Activated B cell treated with CpG ODN at 0.5 μM for 24 hours (primary cell): ENCODE data around the gene DESI1. TPM values are rescaled to one million over a fixed set of nuclear protein-coding genes. Genes with fewer than 3 reads are reported as not detected.

Experiments
- ATAC-seq: fragments of 200-7000 bp; cut with Tn5 transposase; one replicate; pipeline ENCODE4 v1.10.0; 2021; ENCODE audit warnings: low read depth, mild to moderate bottlenecking, moderate library complexity
- CTCF ChIA-PET: fragments of 350-600 bp; sonication (Branson Sonifier 250); formaldehyde crosslinking; loops from one replicate; lab custom pipeline; 2021; ENCODE audit warnings: antibody characterized with exemption; lab: Charles Lee
- POLR2A ChIA-PET: fragments of 350-600 bp; sonication (Branson Sonifier 250); formaldehyde crosslinking; loops from one replicate; lab custom pipeline; 2021; ENCODE audit warnings: antibody characterized with exemption; lab: Charles Lee
- DNase-seq: peaks from one replicate; pipeline ENCODE4 v3.0.0; 2022
- H3K27ac Mint-ChIP-seq: one replicate; pipeline ENCODE4 v1.8.0; 2020; ENCODE audit warnings: mixed read lengths
- H3K27me3 Mint-ChIP-seq: one replicate; pipeline ENCODE4 v1.8.0; 2021; ENCODE audit warnings: mixed read lengths
- H3K36me3 Mint-ChIP-seq: one replicate; pipeline ENCODE4 v1.8.0; 2021; ENCODE audit warnings: low read depth, mixed read lengths
- H3K4me1 Mint-ChIP-seq: one replicate; pipeline ENCODE4 v1.8.0; 2021; ENCODE audit warnings: mixed read lengths
- H3K4me3 Mint-ChIP-seq: one replicate; pipeline ENCODE4 v1.8.0; 2020; ENCODE audit warnings: mild to moderate bottlenecking, mixed read lengths
- H3K9me3 Mint-ChIP-seq: one replicate; pipeline ENCODE4 v1.8.0; 2020; ENCODE audit warnings: mixed read lengths
- CTCF ChIP-seq: fragments of 200-600 bp; IDR thresholded peaks from one replicate; pipeline ENCODE4 v1.8.0; 2022; ENCODE audit warnings: antibody characterized with exemption, mild to moderate bottlenecking
- intact Hi-C: fragments of 100-400 bp; cut with micrococcal nuclease; formaldehyde crosslinking; loops from one replicate; pipeline ENCODE4 v1.15.1; 2024
- total RNA-seq: library from RNA; stranded (reverse); gene quantifications from 2 replicates; pipeline ENCODE4 v1.2.3, GENCODE V29; 2022

The DESI1 gene
- total RNA-seq, 1 donor from 2014 or later: 49.5 TPM

- no peaks in the 10 kb centered on the region for H3K9me3 Mint-ChIP-seq
- DNase-seq (no peak), ATAC-seq (no peak)
- intact Hi-C loops: loop anchor here (1.0 to 2.0 kb wide), 7 partner anchors 32 to 335 kb away; partner anchors contain the start of genes POLR3H, RANGAP1, SNU13 and TEF
- peak overlapping the region; percentile 98 for H3K27ac Mint-ChIP-seq
- ChIA-PET POLR2A (interaction anchor here (0.6 to 4.2 kb wide), 12 partner anchors 9 to 600 kb away, joined by 3 to 63 read pairs (median 4); partner anchors contain the start of genes PMM1, RANGAP1 and ZC3H7B), CTCF (interaction anchor here (3.0 kb wide), 1 partner anchor 78 kb away, joined by 9 read pairs; the partner anchor contains the start of gene POLR3H)
- TF ChIP-seq CTCF: no peak
- H3K4me1 Mint-ChIP-seq: peaks cover 38% of the 10 kb centered on the region
- peaks cover 42% of the 10 kb centered on the region for H3K36me3 Mint-ChIP-seq
- peak overlapping the region; percentile 98 for H3K4me3 Mint-ChIP-seq
- no peaks in the 10 kb centered on the region for H3K27me3 Mint-ChIP-seq
Observed at GRCh38 chr22:41621911-41622179, 1.0 kb upstream of the DESI1 start.

- CTCF ChIA-PET: interaction anchor here (1.2 to 3.0 kb wide), 2 partner anchors 32 to 78 kb away, joined by 3 to 9 read pairs; partner anchors contain the start of genes PMM1 and POLR3H
- peak within 1 kb of the TSS; percentile 98 for H3K4me3 Mint-ChIP-seq
- H3K27ac Mint-ChIP-seq: peak within 1 kb of the TSS; percentile 98
- DNase-seq: peak; percentile 99
- H3K36me3 Mint-ChIP-seq: peaks cover 40% of the 10 kb centered on the region
- no peaks in the 10 kb centered on the region for H3K9me3 Mint-ChIP-seq
- intact Hi-C loops: loop anchor here (1.0 to 2.0 kb wide), 7 partner anchors 31 to 335 kb away; partner anchors contain the start of genes POLR3H, RANGAP1, SNU13 and TEF
- no peaks in the 10 kb centered on the region for H3K27me3 Mint-ChIP-seq
- peaks cover 38% of the 10 kb centered on the region for H3K4me1 Mint-ChIP-seq
- POLR2A ChIA-PET: interaction anchor here (0.5 to 4.2 kb wide), 38 partner anchors 8 to 993 kb away, joined by 3 to 63 read pairs (median 5); partner anchors contain the start of genes ACO2, CCDC134, CENPM and MEI1
- no peak for TF ChIP-seq CTCF
- peak; percentile 92 for ATAC-seq
Observed at GRCh38 chr22:41621099-41621910, 462 bp upstream of the DESI1 start, which contains the start of gene XRCC6. TSS of gene XRCC6 (plus strand) at chr22:41621295. CDS start at chr22:41622005, 710 bp downstream.

- ChIA-PET CTCF (interaction anchor here (1.3 to 3.0 kb wide), 2 partner anchors 23 to 76 kb away, joined by 3 to 9 read pairs; partner anchors contain the start of gene POLR3H), POLR2A (interaction anchor here (0.7 to 4.2 kb wide), 17 partner anchors 10 to 1127 kb away, joined by 3 to 63 read pairs (median 6); partner anchors contain the start of genes CCDC134, CENPM, NDUFA6 and PMM1)
- TF ChIP-seq CTCF: no peak
- peak overlapping the region; percentile 98 for H3K4me3 Mint-ChIP-seq
- peak overlapping the region; percentile 98 for H3K27ac Mint-ChIP-seq
- H3K9me3 Mint-ChIP-seq: no peaks in the 10 kb centered on the region
- DNase-seq: peak; percentile 39
- intact Hi-C loops: loop anchor here (2.0 kb wide), 2 partner anchors 47 to 333 kb away; partner anchors contain the start of gene RANGAP1
- no peaks in the 10 kb centered on the region for H3K27me3 Mint-ChIP-seq
- H3K4me1 Mint-ChIP-seq: peaks cover 35% of the 10 kb centered on the region
- H3K36me3 Mint-ChIP-seq: peaks cover 38% of the 10 kb centered on the region
- ATAC-seq: no peak
Observed at GRCh38 chr22:41619979-41620588, 759 bp downstream of the DESI1 start.

- ATAC-seq (no peak), DNase-seq (no peak)
- intact Hi-C loops: no loop called here
- ChIA-PET POLR2A (interaction anchor here (1.2 kb wide), 1 partner anchor 8 kb away, joined by 3 read pairs; the partner anchor contains the start of gene XRCC6), CTCF (no interaction called here)
- H3K9me3 Mint-ChIP-seq: no peaks in the 10 kb centered on the region
- peaks cover 2% of the 10 kb centered on the region for H3K4me1 Mint-ChIP-seq
- no peak for TF ChIP-seq CTCF
- H3K27me3 Mint-ChIP-seq: no peaks in the 10 kb centered on the region
- peaks cover 19% of the 10 kb centered on the region for H3K36me3 Mint-ChIP-seq
- H3K27ac Mint-ChIP-seq: no peak overlapping the region
- no peak overlapping the region for H3K4me3 Mint-ChIP-seq
Observed at GRCh38 chr22:41613456-41613855, 7.4 kb downstream of the DESI1 start.
